COLO829 (cell line): ENCODE results near the gene PDILT.

ENCODE experiments used
- DNase-seq: peaks from one replicate; pipeline ENCODE4 v3.0.0; 2012; ENCODE audit warnings: low spot score

Gene PDILT

DNA sequence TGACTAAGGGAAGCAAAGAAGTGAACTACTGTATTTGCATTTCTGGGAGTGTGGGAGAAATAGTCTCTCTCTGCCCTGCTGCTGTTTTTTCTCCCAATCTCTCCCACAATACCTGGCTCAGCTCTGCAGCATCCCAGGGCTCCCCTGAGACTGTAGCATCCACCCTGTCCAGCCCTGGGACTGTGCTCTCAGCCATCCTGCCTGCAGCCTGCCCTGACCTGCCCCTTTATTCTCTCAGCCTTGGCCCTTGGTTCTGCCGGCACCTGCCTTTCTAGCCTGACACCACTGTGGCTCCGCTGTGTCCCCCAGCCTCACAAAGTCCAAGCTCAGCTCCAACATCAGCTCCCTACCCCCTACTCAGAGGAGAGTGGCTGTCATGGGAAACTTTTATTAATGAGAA, 1.9 kb downstream of the PDILT start:
- DNase-seq = no peak

GRCh38 chr16:20401475-20402016, 3.0 kb downstream of the PDILT start:
- no peak for DNase-seq

DNA sequence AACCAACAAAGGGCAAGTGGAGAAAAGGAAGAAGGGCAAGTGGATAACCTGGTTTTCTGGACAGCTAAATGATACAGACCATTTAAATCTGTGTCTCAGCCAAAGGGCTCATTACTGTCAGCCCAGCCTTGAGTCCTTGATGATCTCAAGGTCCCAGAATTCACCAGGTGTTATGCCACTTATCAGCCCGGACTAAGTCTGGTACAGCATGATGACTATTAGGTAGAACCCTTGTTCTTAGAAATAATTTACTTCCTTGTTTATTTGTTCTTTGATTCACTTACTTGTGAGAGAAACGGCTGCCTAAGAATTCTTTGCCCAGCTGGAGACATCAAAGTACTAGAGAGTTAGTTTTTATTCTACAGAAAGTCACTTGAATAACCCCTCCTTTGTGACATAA, 3.5 kb downstream of the PDILT start:
- DNase-seq = no peak

DNA sequence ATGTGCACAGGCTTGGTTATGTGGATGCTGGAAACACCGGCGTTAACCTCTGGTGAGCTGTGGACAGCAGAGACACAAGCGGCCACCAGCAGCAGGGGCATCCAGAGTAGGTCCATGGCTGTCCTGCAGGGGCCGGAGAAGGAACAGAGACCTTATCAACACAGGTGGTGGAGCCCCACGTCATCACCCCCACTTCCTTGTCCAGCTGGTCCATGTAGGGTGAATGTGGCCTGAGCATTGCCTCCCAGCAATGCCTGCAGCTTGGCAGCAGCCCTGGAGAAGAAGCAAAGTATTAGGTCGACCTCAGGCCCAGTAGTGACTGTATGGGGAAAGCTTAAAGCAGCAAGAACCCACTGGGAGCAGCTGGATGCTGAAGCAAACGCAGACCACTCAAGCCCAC, 5.4 kb downstream of the PDILT start:
- DNase-seq = no peak

- no peak for DNase-seq
Measured at GRCh38 chr16:20398603-20399002, 5.9 kb downstream of the PDILT start.

- DNase-seq = no peak
Measured at GRCh38 chr16:20397468-20398074, 7.0 kb downstream of the PDILT start.

GRCh38 chr16:20396846-20397467, 7.6 kb downstream of the PDILT start:
- no peak for DNase-seq

- no peak for DNase-seq
Measured at GRCh38 chr16:20395946-20396345, 8.6 kb downstream of the PDILT start.

DNA sequence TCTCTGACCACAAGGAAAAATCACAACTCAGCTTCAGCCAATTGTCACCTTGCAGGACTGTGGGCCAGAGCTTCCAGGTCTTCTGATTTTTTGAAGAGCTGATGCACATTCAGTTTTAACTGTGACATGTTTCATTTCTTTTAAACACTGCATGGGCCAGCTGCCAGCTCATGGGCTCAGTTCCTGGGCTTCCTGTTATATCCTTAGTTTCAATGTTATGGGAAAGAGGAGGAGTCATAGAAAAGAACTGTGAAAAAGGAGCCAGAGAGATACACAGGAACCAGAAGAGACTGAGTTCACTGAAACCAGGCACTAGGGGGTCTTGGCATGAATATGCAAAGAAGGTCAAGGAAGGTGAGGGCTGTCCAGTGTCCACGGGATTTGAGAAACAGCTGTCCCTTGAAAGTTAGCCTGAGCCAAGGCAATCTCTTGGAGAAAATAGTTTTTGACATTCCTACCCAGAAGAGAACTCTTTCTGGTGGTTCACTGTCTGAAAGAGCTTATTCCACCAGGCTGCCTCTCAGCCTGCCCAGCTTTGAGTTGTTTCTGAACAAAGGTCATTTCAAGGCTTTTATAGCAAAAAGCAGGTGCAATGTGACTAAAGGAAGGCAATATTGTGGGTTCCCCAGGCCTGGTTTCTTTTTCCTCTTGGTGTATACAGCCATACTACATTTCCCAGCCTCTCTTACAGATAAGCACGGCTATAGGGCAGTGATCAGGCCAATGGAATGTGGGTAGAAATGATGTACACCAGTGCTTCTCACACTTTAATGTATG, 10.5 kb downstream of the PDILT start:
- no peak for DNase-seq

DNA sequence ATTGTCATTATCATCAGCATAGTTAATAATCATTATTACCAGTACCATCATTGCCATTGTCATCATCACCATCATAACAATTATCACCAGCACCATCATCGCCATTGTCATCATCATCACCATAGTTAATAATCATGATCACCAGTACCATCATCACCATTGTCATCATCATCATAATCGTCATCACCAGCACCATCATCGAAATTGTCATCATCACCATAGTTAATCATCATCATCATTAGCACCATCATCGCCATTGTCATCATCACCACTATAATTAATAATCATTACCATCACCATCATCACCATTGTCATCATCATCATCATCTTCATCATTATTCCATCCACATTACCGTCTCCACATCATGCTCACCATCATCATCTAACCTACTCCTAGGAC, 13.5 kb downstream of the PDILT start:
- no peak for DNase-seq

GRCh38 chr16:20388854-20389253, 15.7 kb downstream of the PDILT start:
- no peak for DNase-seq

GRCh38 chr16:20387978-20388377, 16.6 kb downstream of the PDILT start:
- DNase-seq = no peak

DNA sequence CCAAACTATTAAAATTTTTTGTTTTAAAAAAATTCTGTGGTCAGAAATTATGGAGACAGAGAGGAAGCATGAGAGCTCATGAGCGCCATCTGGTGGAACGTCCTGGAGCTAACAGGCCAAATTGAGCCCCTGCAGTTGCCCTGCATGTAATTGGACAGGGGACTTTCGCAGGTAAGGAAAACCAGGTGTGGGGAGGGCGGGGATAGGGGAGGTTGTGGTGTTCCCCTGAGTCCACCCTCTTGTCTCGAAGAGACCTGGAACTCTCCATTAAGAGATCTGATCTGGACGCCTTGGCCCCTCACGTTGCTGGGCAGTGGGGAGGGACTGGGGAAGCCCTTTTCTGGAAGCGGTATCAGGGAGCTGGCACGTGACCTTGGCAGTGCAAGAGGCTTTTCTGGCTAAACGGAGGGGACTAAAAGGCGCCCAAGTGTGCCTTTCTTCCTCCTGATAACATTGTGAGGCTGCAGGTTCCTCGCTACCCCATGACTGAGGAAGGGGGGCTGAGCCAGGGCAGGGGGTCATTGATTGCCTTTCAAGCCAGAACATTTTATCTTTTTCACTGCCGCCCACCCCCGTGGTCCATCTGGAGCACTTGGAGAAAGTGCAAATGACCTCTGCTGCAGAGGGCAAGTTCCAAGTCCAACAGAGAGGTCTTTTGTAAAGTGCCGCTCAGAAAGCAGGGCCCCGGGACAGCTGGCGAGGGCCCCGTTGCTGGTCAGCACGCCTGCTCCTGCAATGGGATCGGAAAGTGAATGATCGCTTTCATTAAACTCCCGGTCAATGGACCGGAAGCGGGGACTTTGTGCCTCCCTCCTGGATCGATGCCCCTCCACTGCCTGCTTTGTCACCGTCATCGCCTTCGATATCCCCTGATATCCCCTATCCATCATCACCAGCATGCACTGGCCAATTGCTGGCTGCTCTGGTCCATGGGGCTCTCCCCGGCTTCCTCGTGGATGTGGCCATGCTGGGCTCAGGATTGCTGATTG, 18.4 kb downstream of the PDILT start:
- peak; percentile 62 for DNase-seq

DNA sequence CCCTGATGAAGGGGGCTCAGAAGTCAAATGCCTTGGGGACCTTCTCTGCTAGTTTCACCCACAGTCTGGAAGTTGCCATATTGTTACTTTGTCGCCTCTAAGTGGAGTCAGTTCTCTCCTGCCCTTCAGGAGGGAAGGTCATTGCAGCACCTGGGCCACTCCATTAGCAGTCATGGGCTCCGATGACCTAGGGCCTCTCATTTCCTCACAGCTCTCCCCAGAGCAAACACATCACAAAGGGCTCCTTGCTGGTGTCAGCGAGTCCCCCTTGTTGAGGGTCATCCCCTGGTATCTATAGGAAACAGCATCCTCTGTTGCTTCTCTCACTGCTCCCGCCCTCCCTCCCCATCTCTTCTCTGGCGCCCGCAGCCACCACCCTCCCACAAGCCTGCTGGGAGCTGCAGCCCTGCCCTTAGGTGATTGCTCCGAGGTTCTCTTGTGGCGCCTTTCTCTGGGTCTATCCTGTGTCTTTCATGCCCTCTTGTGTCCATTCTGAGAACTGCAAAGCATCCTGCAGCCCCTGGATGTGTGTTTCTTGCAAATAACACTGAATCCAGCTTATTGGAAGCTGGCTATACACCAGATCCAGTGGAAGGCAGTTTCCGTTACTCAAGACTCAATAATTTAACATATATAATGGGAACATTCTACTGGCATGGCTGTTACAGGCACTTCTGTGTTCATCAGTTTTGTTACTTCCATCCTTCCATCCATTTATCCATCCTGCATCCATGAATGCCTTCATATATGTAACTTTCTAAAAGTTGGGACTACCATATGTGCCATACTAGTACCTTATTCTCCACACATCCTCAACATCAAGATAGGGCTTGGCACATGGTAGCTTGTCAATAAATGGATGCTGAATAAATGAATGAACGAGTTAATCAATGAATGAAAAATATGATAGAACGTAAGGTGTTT, 21.2 kb downstream of the PDILT start:
- peak; percentile 58 for DNase-seq

GRCh38 chr16:20382202-20382948, 22.2 kb downstream of the PDILT start:
- DNase-seq = no peak

DNA sequence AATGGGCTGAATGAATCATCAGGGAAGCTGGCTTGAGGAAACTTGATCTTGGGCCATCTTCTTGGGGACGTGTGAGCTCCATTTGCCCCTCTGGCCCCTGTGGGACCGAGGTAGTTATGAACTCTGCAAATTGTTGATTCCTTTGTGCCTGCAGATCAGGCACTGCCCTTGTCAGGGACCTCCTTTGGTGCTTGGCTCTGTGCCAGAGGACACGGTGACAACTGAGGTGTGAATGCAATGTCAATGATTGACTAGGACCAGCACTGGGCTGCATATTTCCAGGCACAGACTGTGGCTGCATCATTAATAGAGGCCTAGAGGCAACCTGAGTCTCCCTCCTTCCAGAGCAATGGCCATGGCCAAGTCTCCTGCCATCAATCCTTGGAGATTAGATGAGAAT, 23.8 kb downstream of the PDILT start:
- no peak for DNase-seq

GRCh38 chr16:20377181-20377580, 27.4 kb downstream of the PDILT start:
- DNase-seq = no peak

GRCh38 chr16:20372701-20373100, 31.8 kb downstream of the PDILT start:
- DNase-seq = no peak

DNA sequence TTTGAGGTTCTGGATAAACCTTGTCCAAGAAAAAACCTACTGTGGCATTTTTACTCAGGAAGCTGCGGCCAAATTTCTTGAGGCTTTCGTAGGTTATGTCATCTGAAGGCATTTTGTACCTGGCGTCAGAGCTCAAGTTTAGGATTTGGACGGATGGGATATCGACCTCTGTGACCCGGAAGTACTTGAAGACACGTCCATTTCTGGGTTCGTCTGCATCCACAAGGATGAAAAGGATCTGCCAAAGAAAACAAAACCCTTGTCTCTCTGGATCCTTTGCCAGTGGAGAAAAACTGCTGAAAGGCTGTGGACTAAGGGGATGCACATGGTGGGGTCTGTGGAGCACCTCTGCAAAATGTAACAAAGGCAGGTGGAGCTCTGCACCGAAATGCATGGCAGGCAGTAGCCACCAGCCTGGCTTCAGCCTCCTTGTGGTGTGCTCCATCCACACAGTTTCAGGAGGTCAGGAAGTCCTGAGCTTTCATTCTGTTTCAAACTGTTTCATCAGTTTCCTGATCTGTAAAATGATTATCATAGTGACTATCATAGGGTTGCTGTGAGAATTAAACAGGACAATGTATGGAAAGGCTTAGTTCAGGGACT, 35.0 kb downstream of the PDILT start:
- DNase-seq = no peak

- DNase-seq = no peak
Measured at GRCh38 chr16:20364051-20364450, 40.5 kb downstream of the PDILT start.
